HG02588 (cell line): Measurements from ENCODE around the gene HEXIM1.
"Not testable (repeated sequence)": the region's sequence is repeated elsewhere in the genome, so short reads cannot be mapped to it uniquely, and the experiment has no call there.

Source experiments
- ATAC-seq: cut with Tn5 transposase; IDR thresholded peaks from one replicate; pipeline ENCODE4 v1.9.1; 2021; ENCODE audit warnings: mild to moderate bottlenecking, moderate library complexity; ENCODE audit not compliant: unreplicated experiment

Gene HEXIM1

GRCh38 chr17:45112559-45113423 lies 35.5 kb upstream of the HEXIM1 start:
- no peak for ATAC-seq

GRCh38 chr17:45113424-45113754 lies 34.9 kb upstream of the HEXIM1 start:
- ATAC-seq: no peak

GRCh38 chr17:45114117-45114932 lies 34.0 kb upstream of the HEXIM1 start:
- ATAC-seq: no peak

- no peak for ATAC-seq
Measured at GRCh38 chr17:45115015-45115625, 33.2 kb upstream of the HEXIM1 start.

- ATAC-seq: no peak
Measured at GRCh38 chr17:45115871-45116270, 32.4 kb upstream of the HEXIM1 start.

- ATAC-seq: no peak
Measured at GRCh38 chr17:45116434-45117016, 31.8 kb upstream of the HEXIM1 start.

GRCh38 chr17:45117334-45117733 lies 30.9 kb upstream of the HEXIM1 start:
- no peak for ATAC-seq

- no peak for ATAC-seq
Measured at GRCh38 chr17:45117848-45118646, 30.2 kb upstream of the HEXIM1 start.

GRCh38 chr17:45118691-45119090 lies 29.6 kb upstream of the HEXIM1 start:
- ATAC-seq: no peak

- ATAC-seq: no peak
Measured at GRCh38 chr17:45119964-45120363, 28.3 kb upstream of the HEXIM1 start.

GRCh38 chr17:45120558-45120957 lies 27.7 kb upstream of the HEXIM1 start:
- no peak for ATAC-seq

GRCh38 chr17:45121055-45121454 lies 27.2 kb upstream of the HEXIM1 start:
- no peak for ATAC-seq

GRCh38 chr17:45123076-45123770 lies 25.1 kb upstream of the HEXIM1 start:
- ATAC-seq: no peak

GRCh38 chr17:45123930-45124796 lies 24.1 kb upstream of the HEXIM1 start:
- no peak for ATAC-seq

GRCh38 chr17:45124797-45125122 lies 23.5 kb upstream of the HEXIM1 start:
- not testable (repeated sequence) for ATAC-seq

- ATAC-seq: no peak
Measured at GRCh38 chr17:45125509-45125908, 22.8 kb upstream of the HEXIM1 start.

- no peak for ATAC-seq
Measured at GRCh38 chr17:45127207-45127547, 21.1 kb upstream of the HEXIM1 start.

- ATAC-seq: no peak
Measured at GRCh38 chr17:45127548-45128300, 20.6 kb upstream of the HEXIM1 start.

- no peak for ATAC-seq
Measured at GRCh38 chr17:45128331-45128730, 19.9 kb upstream of the HEXIM1 start.
